ENCODE results near the gene SPEN.

SPEN gene

GRCh38 chr1:15867288-15867687 lies 19.8 kb downstream of the SPEN start:
- no peaks in the 10 kb centered on the region for H3K4me1 ChIP-seq (ENCODE audit: insufficient read depth, low read length, severe bottlenecking)
- H3K27ac ChIP-seq (ENCODE audit: low read depth, low read length, poor library complexity, severe bottlenecking) = no peak overlapping the region
- TF ChIP-seq EZH2 (IDR thresholded peaks at IDR 0.05; ENCODE audit: borderline replicate concordance, low read length) = no peak
- TF ChIP-seq CTCF (IDR thresholded peaks at IDR 0.05; ENCODE audit: low read length) = no peak
- H3K27me3 ChIP-seq (ENCODE audit: insufficient read depth, low read length) = no peaks in the 10 kb centered on the region
- H3K4me3 ChIP-seq (ENCODE audit: low read depth, low read length, poor library complexity, severe bottlenecking) = no peak overlapping the region
- H3F3A ChIP-seq (ENCODE audit: insufficient read depth, low read length) = no peaks in the 10 kb centered on the region
- peaks cover 13% of the 10 kb centered on the region for H3K36me3 ChIP-seq (ENCODE audit: insufficient read depth, low read length)
- peaks cover 100% of the 10 kb centered on the region for H3K79me2 ChIP-seq (ENCODE audit: insufficient read depth, low read length)
- H3K9me3 ChIP-seq (ENCODE audit: low read length) = no peaks in the 10 kb centered on the region
- H3K9me2 ChIP-seq (ENCODE audit: low read depth, low read length) = no peaks in the 10 kb centered on the region
- H3K4me2 ChIP-seq (ENCODE audit: low read length) = no peak overlapping the region
- no peak overlapping the region for H3K9ac ChIP-seq (ENCODE audit: low read length)
- H4K20me1 ChIP-seq (ENCODE audit: insufficient read depth, low read length) = peaks cover 4% of the 10 kb centered on the region; the same call in 1 of the 2 replicates
- no peak overlapping the region for H2AFZ ChIP-seq (ENCODE audit: low read length)

GRCh38 chr1:15869413-15869812 lies 21.9 kb downstream of the SPEN start:
- Histone ChIP-seq H3F3A (ENCODE audit: insufficient read depth, low read length) (no peaks in the 10 kb centered on the region), H3K9ac (ENCODE audit: low read length) (no peak overlapping the region), H4K20me1 (ENCODE audit: insufficient read depth, low read length) (peaks cover 4% of the 10 kb centered on the region; the same call in 1 of the 2 replicates), H3K9me2 (ENCODE audit: low read depth, low read length) (no peaks in the 10 kb centered on the region), H3K27ac (ENCODE audit: low read depth, low read length, poor library complexity, severe bottlenecking) (no peak overlapping the region), H3K79me2 (ENCODE audit: insufficient read depth, low read length) (peaks cover 100% of the 10 kb centered on the region), H3K4me2 (ENCODE audit: low read length) (no peak overlapping the region), H3K27me3 (ENCODE audit: insufficient read depth, low read length) (no peaks in the 10 kb centered on the region), H3K9me3 (ENCODE audit: low read length) (no peaks in the 10 kb centered on the region), H2AFZ (ENCODE audit: low read length) (no peak overlapping the region), H3K4me3 (ENCODE audit: low read depth, low read length, poor library complexity, severe bottlenecking) (no peak overlapping the region), H3K4me1 (ENCODE audit: insufficient read depth, low read length, severe bottlenecking) (no peaks in the 10 kb centered on the region), H3K36me3 (ENCODE audit: insufficient read depth, low read length) (peaks cover 26% of the 10 kb centered on the region)
- no peak for TF ChIP-seq EZH2 (IDR thresholded peaks at IDR 0.05; ENCODE audit: borderline replicate concordance, low read length)
- TF ChIP-seq CTCF (IDR thresholded peaks at IDR 0.05; ENCODE audit: low read length) = no peak

- H3K79me2 ChIP-seq (ENCODE audit: insufficient read depth, low read length) = peaks cover 100% of the 10 kb centered on the region
- no peak overlapping the region for H3K4me3 ChIP-seq (ENCODE audit: low read depth, low read length, poor library complexity, severe bottlenecking)
- no peak overlapping the region for H3K27ac ChIP-seq (ENCODE audit: low read depth, low read length, poor library complexity, severe bottlenecking)
- no peaks in the 10 kb centered on the region for H3K4me1 ChIP-seq (ENCODE audit: insufficient read depth, low read length, severe bottlenecking)
- no peak overlapping the region for H2AFZ ChIP-seq (ENCODE audit: low read length)
- TF ChIP-seq EZH2 (IDR thresholded peaks at IDR 0.05; ENCODE audit: borderline replicate concordance, low read length) = no peak
- no peak for TF ChIP-seq CTCF (IDR thresholded peaks at IDR 0.05; ENCODE audit: low read length)
- no peaks in the 10 kb centered on the region for H3K27me3 ChIP-seq (ENCODE audit: insufficient read depth, low read length)
- H3K4me2 ChIP-seq (ENCODE audit: low read length) = no peak overlapping the region
- H3K9ac ChIP-seq (ENCODE audit: low read length) = no peak overlapping the region
- no peaks in the 10 kb centered on the region for H3F3A ChIP-seq (ENCODE audit: insufficient read depth, low read length)
- H3K36me3 ChIP-seq (ENCODE audit: insufficient read depth, low read length) = peaks cover 33% of the 10 kb centered on the region
- no peaks in the 10 kb centered on the region for H3K9me2 ChIP-seq (ENCODE audit: low read depth, low read length)
- peaks cover 4% of the 10 kb centered on the region; the same call in 1 of the 2 replicates for H4K20me1 ChIP-seq (ENCODE audit: insufficient read depth, low read length)
- no peaks in the 10 kb centered on the region for H3K9me3 ChIP-seq (ENCODE audit: low read length)
These were observed 22.9 kb downstream of the SPEN start for GRCh38 chr1:15870421-15870820.
